ENCODE data around the gene FAM13A. TPM values are rescaled to one million over a fixed set of nuclear protein-coding genes. Genes with fewer than 3 reads are reported as not detected.
A peak's percentile ranks its signal among the peaks of the same experiment; 100 is the strongest.

The FAM13A gene
- total RNA-seq, 1 donor from 2014 or later: 2.7 TPM

- Mint-ChIP-seq H3K4me1 (peaks cover 20% of the 10 kb centered on the region), H3K9me3 (no peaks in the 10 kb centered on the region), H3K27ac (no peak overlapping the region), H3K27me3 (peaks cover 3% of the 10 kb centered on the region), H3K4me3 (peak overlapping the region; percentile 80), H3K36me3 (ENCODE audit: low read depth) (no peaks in the 10 kb centered on the region)
- ChIA-PET POLR2A (interaction anchor here (0.6 kb wide), 1 partner anchor 1528 kb away, joined by 7 read pairs; no protein-coding TSS in a partner anchor), CTCF (interaction anchor here (1.0 kb wide), 1 partner anchor 198 kb away, joined by 3 read pairs; no protein-coding TSS in a partner anchor)
- intact Hi-C loops (cut with micrococcal nuclease): no loop called here
- TF ChIP-seq CTCF (IDR thresholded peaks at IDR 0.05): no peak
- DNase-seq (no peak), ATAC-seq (ENCODE audit: low read depth) (peak; percentile 88)
These were observed 319.6 kb downstream of the FAM13A start for GRCh38 chr4:88737307-88737941.

- Mint-ChIP-seq H3K4me1 (peaks cover 20% of the 10 kb centered on the region), H3K27ac (no peak overlapping the region), H3K27me3 (peaks cover 3% of the 10 kb centered on the region), H3K9me3 (no peaks in the 10 kb centered on the region), H3K4me3 (no peak overlapping the region), H3K36me3 (ENCODE audit: low read depth) (no peaks in the 10 kb centered on the region)
- CTCF ChIA-PET: no interaction called here
- intact Hi-C loops (cut with micrococcal nuclease): no loop called here
- no peak for DNase-seq
- TF ChIP-seq CTCF (IDR thresholded peaks at IDR 0.05): no peak
- POLR2A ChIA-PET: no interaction called here
- ATAC-seq (ENCODE audit: low read depth): no peak
These were observed 320.7 kb downstream of the FAM13A start for GRCh38 chr4:88736264-88736663.

GRCh38 chr4:88735564-88735963 lies 321.4 kb downstream of the FAM13A start:
- Mint-ChIP-seq H3K4me3 (no peak overlapping the region), H3K27me3 (peaks cover 3% of the 10 kb centered on the region), H3K27ac (no peak overlapping the region), H3K9me3 (no peaks in the 10 kb centered on the region), H3K36me3 (ENCODE audit: low read depth) (no peaks in the 10 kb centered on the region), H3K4me1 (peaks cover 20% of the 10 kb centered on the region)
- DNase-seq (no peak), ATAC-seq (ENCODE audit: low read depth) (no peak)
- no peak for TF ChIP-seq CTCF (IDR thresholded peaks at IDR 0.05)
- ChIA-PET POLR2A (no interaction called here), CTCF (no interaction called here)
- intact Hi-C loops (cut with micrococcal nuclease): no loop called here

GRCh38 chr4:88734403-88734949 lies 322.5 kb downstream of the FAM13A start:
- POLR2A ChIA-PET: no interaction called here
- CTCF ChIA-PET: no interaction called here
- H3K4me3 Mint-ChIP-seq: no peak overlapping the region
- ATAC-seq (ENCODE audit: low read depth): no peak
- H3K27ac Mint-ChIP-seq: no peak overlapping the region
- peaks cover 20% of the 10 kb centered on the region for H3K4me1 Mint-ChIP-seq
- intact Hi-C loops (cut with micrococcal nuclease): no loop called here
- H3K36me3 Mint-ChIP-seq (ENCODE audit: low read depth): peaks cover 5% of the 10 kb centered on the region
- DNase-seq: no peak
- peaks cover 3% of the 10 kb centered on the region for H3K27me3 Mint-ChIP-seq
- H3K9me3 Mint-ChIP-seq: no peaks in the 10 kb centered on the region
- TF ChIP-seq CTCF (IDR thresholded peaks at IDR 0.05): no peak

GRCh38 chr4:88732714-88733368 lies 324.1 kb downstream of the FAM13A start:
- intact Hi-C loops (cut with micrococcal nuclease): no loop called here
- ChIA-PET CTCF (no interaction called here), POLR2A (no interaction called here)
- H3K27me3 Mint-ChIP-seq: peaks cover under 1% of the 10 kb centered on the region
- no peaks in the 10 kb centered on the region for H3K9me3 Mint-ChIP-seq
- no peak overlapping the region for H3K27ac Mint-ChIP-seq
- peaks cover 13% of the 10 kb centered on the region for H3K36me3 Mint-ChIP-seq (ENCODE audit: low read depth)
- peaks cover 13% of the 10 kb centered on the region for H3K4me1 Mint-ChIP-seq
- no peak for ATAC-seq (ENCODE audit: low read depth)
- no peak for TF ChIP-seq CTCF (IDR thresholded peaks at IDR 0.05)
- no peak overlapping the region for H3K4me3 Mint-ChIP-seq
- no peak for DNase-seq

Data from activated B cell treated with CpG ODN at 0.5 μM for 24 hours (primary cell).